AG04450 (cell line): ENCODE measurements around the gene PATL2. TPM values are rescaled to one million over a fixed set of nuclear protein-coding genes. Genes with fewer than 3 reads are reported as not detected.

Experiments
- CTCF ChIA-PET: fragments of 300-600, 350-600 bp; formaldehyde crosslinking; extraction: SDS; loops from one replicate; lab custom pipeline; 2022; ENCODE audit warnings: antibody characterized with exemption, inconsistent platforms; lab: Charles Lee
- POLR2A ChIA-PET: fragments of 350-600 bp; formaldehyde crosslinking; extraction: SDS; loops from one replicate; lab custom pipeline; 2021; ENCODE audit warnings: antibody characterized with exemption, inconsistent platforms; lab: Yijun Ruan, JAX
- DNase-seq: peaks from one replicate; pipeline ENCODE4 v3.0.0-alpha.2; 2011; ENCODE audit warnings: low read depth, low spot score
- H3K27ac ChIP-seq: one replicate; pipeline ENCODE4 v1.5.1; 2012; ENCODE audit warnings: low read depth, low read length, control low read depth
- H3K27me3 ChIP-seq: one replicate; pipeline ENCODE4 v1.6.0; 2012; ENCODE audit warnings: low read length; ENCODE audit not compliant: control insufficient read depth, insufficient read depth
- H3K4me3 ChIP-seq: 2 replicates; pipeline ENCODE4 v1.5.1; 2011; ENCODE audit warnings: mild to moderate bottlenecking, low read depth, low read length, control low read depth
- H3K9me3 ChIP-seq: 2 replicates; pipeline ENCODE4 v1.5.1; 2012; ENCODE audit warnings: low read length; ENCODE audit not compliant: control insufficient read depth, insufficient read depth
- polyA plus RNA-seq: library from polyadenylated mRNA; depleted of rRNA; stranded (reverse); fragments of >200 nt; gene quantifications from 2 replicates; pipeline ENCODE4 v1.2.3, GENCODE V29; 2011
- TF ChIP-seq, protein P1 (sequence below): IDR thresholded peaks from 2 replicates; pipeline ENCODE4 v1.5.1; 2011; ENCODE audit warnings: low read depth, low read length, control low read depth, inconsistent platforms

PATL2 gene
- polyA plus RNA-seq, 1 experiment, result 0.50 TPM

DNA sequence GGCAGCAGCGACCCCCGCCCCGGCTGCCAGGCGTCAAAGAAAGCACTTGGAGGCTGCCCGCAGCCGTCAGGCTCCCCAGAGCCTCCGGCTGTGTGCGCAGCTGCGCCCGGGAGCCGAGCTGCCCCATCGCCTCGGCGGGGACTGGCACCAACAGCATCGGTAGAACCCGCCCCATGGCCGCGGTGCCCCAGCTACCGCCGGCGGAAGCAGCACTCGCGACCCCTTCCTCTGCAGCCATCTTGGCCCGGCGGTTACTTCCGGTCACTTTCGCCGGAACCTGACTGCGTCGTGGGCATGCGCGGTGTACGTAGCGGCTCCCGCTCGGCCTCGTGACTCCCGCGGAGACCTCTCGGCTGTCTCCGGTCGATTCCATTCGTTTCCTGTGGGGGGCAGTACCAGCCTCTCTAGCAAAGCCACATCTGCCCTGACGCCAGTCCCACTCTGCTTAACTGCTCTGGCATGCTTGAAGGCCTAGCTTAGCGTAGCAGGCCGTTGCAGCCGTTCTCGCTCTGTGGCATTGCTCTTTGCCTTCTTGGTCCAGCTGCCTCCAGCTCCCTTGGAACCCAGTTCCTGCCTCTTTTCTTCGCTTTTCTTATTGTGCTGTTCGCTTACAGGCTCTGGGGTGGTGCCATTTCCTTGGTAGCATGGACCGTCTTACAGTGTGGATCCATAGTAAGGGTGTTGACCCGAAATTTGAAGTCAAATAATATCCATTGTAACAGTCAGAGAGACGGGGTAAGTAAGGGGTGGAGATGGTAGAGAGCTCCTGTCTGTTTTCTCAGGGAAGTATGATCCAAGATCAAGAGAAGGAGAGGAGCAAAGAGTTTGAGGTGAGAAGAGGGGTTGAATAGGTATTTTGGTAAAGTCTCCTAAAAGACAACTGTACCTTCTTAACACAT is 47.5 kb downstream of the PATL2 start, which contains the start of gene SPG11:
SPG11 (minus strand) TSS at position 253 of the 899 bp plus-strand sequence; CDS start at position 238, 15 bp downstream.
- TF ChIP-seq, protein P1, sequence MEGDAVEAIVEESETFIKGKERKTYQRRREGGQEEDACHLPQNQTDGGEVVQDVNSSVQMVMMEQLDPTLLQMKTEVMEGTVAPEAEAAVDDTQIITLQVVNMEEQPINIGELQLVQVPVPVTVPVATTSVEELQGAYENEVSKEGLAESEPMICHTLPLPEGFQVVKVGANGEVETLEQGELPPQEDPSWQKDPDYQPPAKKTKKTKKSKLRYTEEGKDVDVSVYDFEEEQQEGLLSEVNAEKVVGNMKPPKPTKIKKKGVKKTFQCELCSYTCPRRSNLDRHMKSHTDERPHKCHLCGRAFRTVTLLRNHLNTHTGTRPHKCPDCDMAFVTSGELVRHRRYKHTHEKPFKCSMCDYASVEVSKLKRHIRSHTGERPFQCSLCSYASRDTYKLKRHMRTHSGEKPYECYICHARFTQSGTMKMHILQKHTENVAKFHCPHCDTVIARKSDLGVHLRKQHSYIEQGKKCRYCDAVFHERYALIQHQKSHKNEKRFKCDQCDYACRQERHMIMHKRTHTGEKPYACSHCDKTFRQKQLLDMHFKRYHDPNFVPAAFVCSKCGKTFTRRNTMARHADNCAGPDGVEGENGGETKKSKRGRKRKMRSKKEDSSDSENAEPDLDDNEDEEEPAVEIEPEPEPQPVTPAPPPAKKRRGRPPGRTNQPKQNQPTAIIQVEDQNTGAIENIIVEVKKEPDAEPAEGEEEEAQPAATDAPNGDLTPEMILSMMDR, result peak; percentile 90
- peaks cover 3% of the 10 kb centered on the region; the same call in 1 of the 2 replicates for H3K9me3 ChIP-seq
- ChIA-PET CTCF (interaction anchor here (0.5 to 8.6 kb wide), 40 partner anchors 8 to 847 kb away, joined by 3 to 180 read pairs (median 4); partner anchors contain the start of genes B2M, PATL2 and TRIM69), POLR2A (interaction anchor here (0.6 to 2.4 kb wide), 6 partner anchors 25 to 135 kb away, joined by 3 to 23 read pairs (median 6); partner anchors contain the start of genes B2M, PATL2 and TRIM69)
- peak; percentile 96 for DNase-seq
- H3K4me3 ChIP-seq, result peak within 1 kb of the TSS; percentile 91
- peak within 1 kb of the TSS; percentile 85 for H3K27ac ChIP-seq
- peaks cover 4% of the 10 kb centered on the region for H3K27me3 ChIP-seq

DNA sequence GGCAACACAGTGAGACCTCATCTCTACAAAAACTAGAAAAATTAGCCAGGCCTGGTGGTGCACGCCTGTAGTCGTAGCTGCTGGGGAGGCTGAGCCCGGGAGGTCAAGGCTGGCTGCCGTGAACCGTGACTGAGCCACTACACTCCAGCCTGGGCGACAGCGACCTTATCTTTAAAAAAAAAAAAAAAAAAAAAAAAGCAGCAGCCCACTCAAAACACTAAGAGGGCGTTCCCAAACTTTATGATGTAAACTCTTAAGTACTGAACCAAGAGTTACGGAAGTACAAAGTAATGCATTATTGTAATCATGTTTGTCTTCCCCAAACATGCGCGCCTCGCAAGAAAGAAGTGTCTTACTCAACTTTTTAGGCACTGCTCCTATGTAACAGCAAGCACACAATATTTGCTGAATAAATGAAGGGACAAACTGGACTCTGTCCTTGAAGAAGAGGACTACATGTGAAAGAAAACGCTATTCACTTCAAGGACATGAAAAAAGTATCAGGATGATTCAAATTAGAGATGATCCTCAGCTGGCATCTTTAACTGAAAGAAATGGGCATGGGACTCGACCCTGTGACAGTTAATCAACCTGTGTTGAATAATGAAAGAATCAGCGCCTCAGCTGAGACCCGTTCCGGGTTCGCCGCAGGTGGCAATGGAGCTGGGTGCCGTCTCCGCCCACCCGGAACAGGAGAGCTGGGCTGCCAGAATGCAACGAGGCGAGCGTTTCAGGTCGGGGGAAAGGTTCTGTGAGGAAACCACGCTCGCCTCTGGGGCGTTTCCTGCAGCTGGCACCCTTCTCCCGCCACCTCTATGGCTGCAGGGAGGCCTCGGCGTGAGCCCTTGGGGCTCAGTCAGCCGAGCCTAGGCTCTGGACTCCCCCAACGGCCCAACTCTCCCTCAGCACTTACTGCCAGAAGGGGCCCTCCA is 48.4 kb downstream of the PATL2 start:
- H3K27me3 ChIP-seq, result no peaks in the 10 kb centered on the region
- H3K27ac ChIP-seq, result peak overlapping the region; percentile 85
- TF ChIP-seq, protein P1, result no peak
- DNase-seq, result no peak
- POLR2A ChIA-PET, result interaction anchor here (0.6 to 2.4 kb wide), 5 partner anchors 24 to 73 kb away, joined by 5 to 23 read pairs (median 11); partner anchors contain the start of genes B2M, PATL2 and TRIM69
- H3K4me3 ChIP-seq, result peak overlapping the region; percentile 91
- CTCF ChIA-PET, result interaction anchor here (0.6 to 8.6 kb wide), 37 partner anchors 7 to 455 kb away, joined by 3 to 180 read pairs (median 4); partner anchors contain the start of genes B2M, PATL2 and TRIM69
- H3K9me3 ChIP-seq, result peaks cover 3% of the 10 kb centered on the region; the same call in 1 of the 2 replicates

DNA sequence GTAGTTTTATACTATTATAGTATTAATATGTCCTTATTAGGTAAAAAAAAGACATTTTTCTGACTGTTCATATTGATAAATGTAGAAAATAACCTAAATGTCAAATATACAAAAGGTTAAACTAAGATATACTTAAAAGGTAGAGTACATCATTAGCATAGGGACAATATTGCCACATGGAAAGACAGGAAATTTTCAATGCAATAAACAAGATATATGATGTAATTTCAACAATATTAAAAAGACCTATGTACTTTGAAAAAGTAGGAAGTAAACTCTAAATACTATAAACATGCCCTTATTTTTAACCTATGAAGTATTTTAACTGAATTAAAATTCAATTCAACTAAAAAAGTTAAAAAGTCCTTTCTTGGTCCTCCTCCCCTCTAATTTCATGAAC is 49.5 kb downstream of the PATL2 start:
- H3K27ac ChIP-seq, result no peak overlapping the region
- peak overlapping the region; percentile 23; the same call in 1 of the 2 replicates for H3K4me3 ChIP-seq
- ChIA-PET POLR2A (interaction anchor here (2.4 kb wide), 1 partner anchor 50 kb away, joined by 23 read pairs; the partner anchor contains the start of genes B2M and PATL2), CTCF (interaction anchor here (8.6 kb wide), 1 partner anchor 75 kb away, joined by 180 read pairs; the partner anchor contains the start of gene TRIM69)
- peaks cover 3% of the 10 kb centered on the region; the same call in 1 of the 2 replicates for H3K9me3 ChIP-seq
- no peaks in the 10 kb centered on the region for H3K27me3 ChIP-seq
- DNase-seq, result no peak
- TF ChIP-seq, protein P1, result no peak

DNA sequence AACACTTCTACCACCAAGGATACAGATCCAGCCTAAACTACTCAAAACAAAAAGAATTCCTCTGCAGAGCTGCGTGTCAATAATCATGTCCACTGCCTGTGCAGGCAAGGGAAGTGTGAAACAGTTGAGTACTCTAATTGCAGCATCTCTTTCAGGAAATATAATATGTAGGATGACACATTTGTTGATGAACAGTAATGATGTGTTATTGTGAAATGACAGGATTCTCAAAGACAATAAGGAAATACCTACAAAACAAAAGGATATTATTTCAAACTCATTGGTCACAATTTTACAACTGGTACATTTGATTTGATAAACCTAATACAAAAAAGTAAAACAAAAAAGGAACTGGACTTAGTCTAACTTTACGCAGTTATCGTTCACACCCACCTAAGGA is 52.1 kb downstream of the PATL2 start:
- ChIA-PET POLR2A (no interaction called here), CTCF (no interaction called here)
- no peak overlapping the region for H3K4me3 ChIP-seq
- H3K27me3 ChIP-seq, result no peaks in the 10 kb centered on the region
- H3K27ac ChIP-seq, result no peak overlapping the region
- H3K9me3 ChIP-seq, result peaks cover 3% of the 10 kb centered on the region; the same call in 1 of the 2 replicates
- TF ChIP-seq, protein P1, result no peak
- DNase-seq, result no peak
